Measurements from ENCODE around the gene MAGEB3. TPM values are rescaled to one million over a fixed set of nuclear protein-coding genes. Genes with fewer than 3 reads are reported as not detected.

MAGEB3 gene
- total and polyA plus RNA-seq, 2 donors, result not detected

Other genes starting within 250 kb of the MAGEB3 start
- gene MAGEB2, start 15.1 kb upstream of the MAGEB3 start, total RNA-seq, result not detected
- not detected for gene MAGEB2, start 15.1 kb upstream of the MAGEB3 start, polyA plus RNA-seq
- not detected for gene MAGEB4, start 11.3 kb downstream of the MAGEB3 start, total RNA-seq
- not detected for gene MAGEB4, start 11.3 kb downstream of the MAGEB3 start, polyA plus RNA-seq
- gene MAGEB1, start 16.5 kb downstream of the MAGEB3 start, total RNA-seq, result not detected
- not detected for gene MAGEB1, start 16.5 kb downstream of the MAGEB3 start, polyA plus RNA-seq
- gene NR0B1, start 78.7 kb downstream of the MAGEB3 start, total RNA-seq, result not detected
- gene NR0B1, start 78.7 kb downstream of the MAGEB3 start, polyA plus RNA-seq, result not detected

Data from urinary bladder (tissue), 2 donors.